A172 (cell line): ENCODE measurements around the gene FHIP2A. TPM values are rescaled to one million over a fixed set of nuclear protein-coding genes. Genes with fewer than 3 reads are reported as not detected.
A peak's percentile ranks its signal among the peaks of the same experiment; 100 is the strongest.
"Not testable (repeated sequence)": the region's sequence is repeated elsewhere in the genome, so short reads cannot be mapped to it uniquely, and the experiment has no call there.

ENCODE experiments used
- DNase-seq: peaks from one replicate; pipeline ENCODE4 v3.0.0-alpha.2; 2015; ENCODE audit warnings: low spot score
- total RNA-seq: library from RNA; depleted of rRNA; stranded (reverse); fragments of >200 nt; shearing (Covaris generic); gene quantifications from 2 replicates; pipeline ENCODE4 v1.2.3, GENCODE V29; 2014; rRNA removed

The FHIP2A gene
- total RNA-seq, 1 experiment from 2014 or later, result 23.9 TPM

- not testable (repeated sequence) for DNase-seq
Observed at GRCh38 chr10:114857288-114857565, 35.6 kb downstream of the FHIP2A start.

- DNase-seq, result no peak
Observed at GRCh38 chr10:114857922-114858629, 36.5 kb downstream of the FHIP2A start.

- DNase-seq, result no peak
Observed at GRCh38 chr10:114859222-114859621, 37.6 kb downstream of the FHIP2A start.

- DNase-seq, result no peak
Observed at GRCh38 chr10:114862456-114862855, 40.9 kb downstream of the FHIP2A start.

- DNase-seq, result no peak
Observed at GRCh38 chr10:114867365-114867764, 45.8 kb downstream of the FHIP2A start.

- no peak for DNase-seq
Observed at GRCh38 chr10:114868870-114869519, 47.4 kb downstream of the FHIP2A start.

- DNase-seq, result peak; percentile 66
Observed at GRCh38 chr10:114869520-114869892, 47.9 kb downstream of the FHIP2A start.

- DNase-seq, result no peak
Observed at GRCh38 chr10:114870486-114870885, 48.9 kb downstream of the FHIP2A start.

GRCh38 chr10:114871379-114871778, 49.8 kb downstream of the FHIP2A start:
- no peak for DNase-seq

Other genes starting within 250 kb of the FHIP2A start
- gene ABLIM1, start 163.5 kb upstream of the FHIP2A start, total RNA-seq, result 1.8 and 2.3 TPM in 2 replicates
- gene TRUB1, start 116.4 kb downstream of the FHIP2A start, total RNA-seq, result 57.0 and 63.4 TPM in 2 replicates